Ovary (tissue), 3 donors: Measurements from ENCODE around the gene NALF2.

Experiments
- CTCF ChIP-seq, 3 donors: fragments of 450-650 bp in 2 of 3; fragments of 200-600 bp in 1 of 3; IDR thresholded peaks; one replicate each; pipeline versions ENCODE4 v1.5.1 to v1.8.0; 2016 to 2022; ENCODE audit warnings: antibody characterized with exemption in 3 of 3, mild to moderate bottlenecking in 1 of 3
- EP300 ChIP-seq: sonication (generic); formaldehyde crosslinking; IDR thresholded peaks from one replicate; pipeline ENCODE4 v1.6.1; 2017; ENCODE audit warnings: antibody characterized with exemption
- POLR2A ChIP-seq: fragments of 450-650 bp; IDR thresholded peaks from one replicate; pipeline ENCODE4 v1.6.1; 2017; ENCODE audit warnings: antibody characterized with exemption, mild to moderate bottlenecking, moderate library complexity
- donor health status: DM: no; HTN: no; CAD: no.

GRCh38 chrX:69546417-69546816 lies 42.3 kb downstream of the NALF2 start:
- no peak for TF ChIP-seq POLR2A
- no peak for TF ChIP-seq CTCF (IDR thresholded peaks at IDR 0.05)
- no peak for TF ChIP-seq EP300
